HG02943 (cell line): ENCODE results near the gene ZDHHC9.

Source experiments
- ATAC-seq: cut with Tn5 transposase; IDR thresholded peaks from one replicate; pipeline ENCODE4 v1.9.1; 2021; ENCODE audit warnings: mild to moderate bottlenecking, low read depth, moderate library complexity; ENCODE audit not compliant: unreplicated experiment

ZDHHC9 gene

DNA sequence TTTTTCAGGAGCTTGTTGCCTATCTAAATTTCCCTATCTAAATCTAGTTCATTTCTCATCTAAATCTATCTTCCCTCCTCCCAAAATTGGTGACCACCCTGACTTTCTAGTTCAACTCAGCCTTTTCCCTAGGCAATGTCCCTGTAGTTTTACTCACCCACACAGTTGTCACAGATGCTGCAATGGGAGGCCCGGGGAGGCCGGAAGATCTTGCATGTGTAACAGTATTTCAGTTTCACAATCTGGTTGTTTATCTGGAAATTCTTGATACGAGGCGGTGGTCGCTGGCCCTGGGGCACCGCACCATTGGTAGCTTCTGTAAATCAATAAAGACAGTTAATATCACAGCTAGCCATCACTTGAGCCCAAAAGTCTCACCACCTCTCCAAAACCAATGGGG is 20.2 kb downstream of the ZDHHC9 start:
- no peak for ATAC-seq

DNA sequence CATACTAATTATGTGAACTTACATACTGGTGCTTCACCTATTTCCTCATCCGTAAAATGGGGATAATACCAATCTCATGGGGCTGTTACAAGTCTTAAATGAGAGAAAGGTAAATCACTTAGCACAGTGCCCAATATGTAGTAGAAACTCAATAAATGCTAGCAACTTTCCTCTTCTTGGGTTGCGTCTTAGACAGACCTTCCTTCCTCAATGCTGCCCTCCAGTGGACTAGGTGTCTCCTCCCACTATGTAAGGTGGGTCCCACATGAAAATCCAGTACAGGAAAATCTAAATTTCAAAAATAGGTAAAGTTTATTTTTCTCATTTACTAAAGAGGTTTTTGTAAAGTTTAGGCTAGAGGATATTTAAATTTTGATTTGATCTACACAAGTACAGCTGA is 20.6 kb downstream of the ZDHHC9 start:
- ATAC-seq: peak; percentile 80

DNA sequence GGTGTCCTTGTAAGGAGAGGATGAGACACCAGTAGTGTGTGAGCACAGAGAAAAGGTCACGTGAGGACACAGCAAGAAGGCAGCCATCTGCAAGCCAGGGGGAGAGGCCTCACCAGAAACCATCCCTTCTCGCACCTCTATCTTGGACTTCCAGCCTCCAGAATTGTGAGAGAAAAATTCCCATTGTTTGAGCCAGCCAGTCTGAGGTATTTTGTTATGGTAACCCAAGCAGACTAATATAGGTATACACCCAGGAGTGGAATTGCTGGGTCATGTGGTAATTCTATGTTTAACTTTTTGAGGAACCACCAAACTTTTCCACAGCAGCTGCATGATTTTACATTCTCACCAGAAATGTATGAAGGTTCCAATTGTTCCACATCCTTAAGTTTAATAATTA is 25.6 kb downstream of the ZDHHC9 start:
- no peak for ATAC-seq

DNA sequence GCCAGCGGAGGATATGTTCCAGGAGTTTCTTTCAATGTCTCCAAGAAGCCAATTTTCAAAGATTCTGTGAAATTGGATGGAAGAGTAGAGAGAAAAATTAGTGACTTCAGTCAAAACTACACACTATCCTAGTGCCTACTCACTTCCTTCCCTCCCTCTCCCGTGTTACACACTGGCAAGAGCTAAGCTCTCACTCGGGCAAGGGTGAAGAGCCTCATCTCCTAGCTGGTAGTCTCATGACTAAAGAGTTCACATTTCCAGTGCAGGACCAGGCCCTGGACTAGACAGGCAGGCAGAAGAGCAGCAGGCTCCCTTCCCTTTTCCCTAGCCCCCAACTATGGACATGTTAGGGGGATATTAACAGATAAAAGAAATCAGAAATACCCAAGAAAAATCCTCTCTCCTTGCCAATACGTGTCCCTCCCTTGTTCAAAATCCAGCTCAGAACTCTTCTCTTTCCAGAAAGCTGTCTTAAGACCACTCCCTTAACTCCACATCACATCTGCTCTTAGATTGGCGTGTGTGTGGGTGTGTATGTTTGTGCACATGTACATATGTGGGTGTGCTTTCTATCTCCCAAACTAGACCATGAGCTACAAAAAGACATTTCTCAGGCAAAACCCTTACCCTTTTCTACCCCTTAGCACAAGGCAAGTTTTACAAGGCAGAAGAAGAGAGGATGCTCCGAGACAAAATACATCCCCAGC is 29.9 kb downstream of the ZDHHC9 start:
- ATAC-seq: no peak

DNA sequence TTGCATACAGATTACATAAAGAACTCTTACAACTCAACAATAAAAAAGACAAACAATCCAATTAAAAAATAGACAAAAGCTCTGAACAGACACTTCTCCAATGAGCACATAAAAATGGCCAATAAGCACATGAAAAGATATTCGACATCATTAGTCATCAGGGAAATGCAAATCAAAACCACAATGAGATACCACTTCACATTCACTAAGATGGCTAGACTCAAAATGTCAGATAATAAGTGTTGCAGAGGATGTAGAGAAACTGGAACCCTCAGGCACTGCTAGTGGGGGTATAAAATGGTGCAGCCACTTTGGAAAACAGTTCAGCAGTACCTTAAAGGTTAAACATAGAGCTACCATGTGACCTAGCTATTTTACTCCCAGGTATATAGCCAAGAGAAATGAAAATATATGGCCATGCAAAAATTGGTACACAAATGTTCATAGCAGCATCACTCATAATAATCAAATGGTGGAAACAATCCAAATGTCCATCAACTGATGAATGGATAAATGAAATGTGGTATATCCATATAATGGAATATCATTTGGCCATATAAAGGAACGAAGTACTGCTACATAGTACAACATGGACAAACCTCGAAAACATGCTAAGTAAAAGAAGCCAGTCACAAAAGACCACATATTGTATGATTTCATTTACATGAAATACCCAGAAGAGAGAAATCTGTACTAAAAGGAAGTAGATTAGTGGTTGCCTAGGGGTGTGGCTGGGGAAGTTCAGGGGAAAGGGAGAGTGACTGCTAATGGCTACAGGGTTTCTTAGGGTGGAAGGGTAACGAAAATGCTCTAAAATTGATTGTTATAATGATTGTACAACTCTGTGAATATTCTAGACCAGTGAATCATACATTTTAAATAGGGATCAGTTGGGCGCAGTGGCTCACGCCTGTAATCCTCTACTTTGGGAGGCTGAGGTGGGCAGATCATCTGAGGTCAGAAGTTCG is 34.6 kb downstream of the ZDHHC9 start:
- ATAC-seq: no peak

DNA sequence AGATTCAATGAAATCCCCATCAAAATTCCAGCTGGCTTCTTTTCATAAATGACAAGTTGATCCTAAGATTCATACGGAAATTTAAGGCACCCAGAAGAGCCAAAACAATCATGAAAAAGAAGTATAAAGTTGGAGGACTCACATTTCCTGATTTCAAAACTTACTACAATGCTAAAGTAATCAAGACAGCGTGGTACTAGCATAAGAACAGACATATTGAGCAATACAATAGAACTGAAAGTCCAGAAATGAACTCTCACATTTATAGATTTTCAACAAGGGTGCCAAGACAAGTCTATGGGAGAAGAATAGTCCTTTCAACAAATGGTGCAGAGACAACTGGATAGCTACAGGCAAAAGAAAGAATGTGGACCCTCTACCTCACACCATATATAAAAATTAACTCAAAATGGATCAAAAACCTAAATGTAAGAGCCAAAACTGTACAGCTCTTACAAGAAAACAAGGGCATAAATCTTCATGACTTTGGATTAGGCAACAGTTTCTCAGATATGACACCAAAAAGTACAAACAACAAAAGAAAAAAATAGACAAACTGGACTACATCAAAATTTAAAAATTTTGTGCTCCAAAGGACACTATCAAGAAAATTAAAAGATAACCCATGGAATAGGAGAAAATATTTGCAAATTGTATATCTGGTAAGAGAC is 35.4 kb downstream of the ZDHHC9 start:
- ATAC-seq: no peak

DNA sequence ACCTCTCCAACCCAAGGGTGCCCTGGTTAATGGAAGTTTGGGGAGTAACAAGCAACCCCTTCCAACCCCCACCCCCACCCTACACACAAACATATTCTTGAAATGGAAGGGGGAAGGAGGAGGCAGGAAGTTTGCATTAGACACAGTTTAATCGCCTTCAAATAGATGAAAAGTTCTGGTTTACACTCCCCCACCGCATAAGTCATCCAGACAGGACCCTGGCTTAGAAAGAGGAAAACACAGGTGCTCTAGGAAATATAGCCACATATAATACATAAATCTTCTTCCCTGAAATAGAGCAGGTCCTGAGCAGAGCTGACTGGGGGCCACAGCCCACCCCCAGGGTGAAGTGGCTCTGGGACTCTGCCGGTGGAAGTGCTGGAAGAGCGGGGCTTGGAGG is 38.9 kb downstream of the ZDHHC9 start:
- no peak for ATAC-seq

DNA sequence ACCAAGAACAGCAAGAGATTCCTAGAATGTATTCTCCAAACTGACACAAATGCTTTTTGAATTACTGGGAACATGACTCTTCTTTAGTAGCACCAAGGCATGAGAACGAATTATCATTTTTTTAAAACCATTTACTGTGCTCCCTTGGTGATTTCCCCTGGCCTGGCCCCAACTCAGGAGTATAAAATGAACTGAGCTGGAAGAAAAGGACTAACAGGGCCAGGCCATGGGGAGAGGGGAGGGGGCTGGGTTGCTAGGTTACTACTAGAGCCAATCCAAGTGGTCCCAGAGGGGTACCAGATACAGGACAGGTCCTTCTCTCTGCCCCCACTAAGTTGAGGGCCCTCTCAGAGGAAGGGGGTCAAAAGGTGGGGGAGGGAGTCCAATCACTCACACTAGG is 40.8 kb downstream of the ZDHHC9 start:
- ATAC-seq: no peak

DNA sequence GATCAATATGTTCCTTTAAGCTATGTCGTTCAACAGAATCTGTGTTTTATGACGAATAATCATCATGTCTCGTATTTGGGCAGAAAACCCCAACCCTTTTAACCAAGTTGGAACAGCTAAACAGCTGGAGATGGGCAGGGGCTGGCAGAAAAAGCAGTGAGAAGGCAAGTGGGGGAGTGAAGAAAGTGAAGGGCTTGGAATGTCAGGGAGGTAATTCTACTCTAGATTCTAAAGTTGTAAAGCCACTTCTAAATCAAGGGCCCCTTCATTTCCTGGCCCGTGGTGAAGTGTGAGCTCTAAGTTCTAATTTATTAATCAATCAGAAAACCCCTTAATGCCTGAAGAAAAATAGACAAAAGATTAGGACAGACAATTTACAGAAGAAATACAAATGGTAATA is 43.5 kb downstream of the ZDHHC9 start:
- no peak for ATAC-seq

DNA sequence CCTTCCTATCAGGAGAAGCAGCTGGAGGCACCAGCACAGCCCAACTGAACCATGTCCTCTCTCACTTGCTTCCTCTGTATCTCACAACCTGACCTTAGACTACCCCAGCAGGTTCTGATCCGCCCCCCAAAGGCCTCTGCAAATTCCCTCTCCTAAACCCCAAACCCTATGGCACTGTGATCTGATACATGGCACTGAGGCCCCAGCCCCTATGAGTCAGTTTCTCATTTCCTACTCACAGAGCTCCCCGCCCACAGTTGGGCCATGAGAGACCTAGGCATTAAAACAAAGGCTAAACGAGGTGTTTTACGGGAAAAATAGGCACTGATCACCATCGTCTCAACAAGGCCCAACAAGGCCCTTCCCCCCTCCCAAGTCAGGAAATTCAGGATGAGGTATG is 44.8 kb downstream of the ZDHHC9 start:
- ATAC-seq: no peak

DNA sequence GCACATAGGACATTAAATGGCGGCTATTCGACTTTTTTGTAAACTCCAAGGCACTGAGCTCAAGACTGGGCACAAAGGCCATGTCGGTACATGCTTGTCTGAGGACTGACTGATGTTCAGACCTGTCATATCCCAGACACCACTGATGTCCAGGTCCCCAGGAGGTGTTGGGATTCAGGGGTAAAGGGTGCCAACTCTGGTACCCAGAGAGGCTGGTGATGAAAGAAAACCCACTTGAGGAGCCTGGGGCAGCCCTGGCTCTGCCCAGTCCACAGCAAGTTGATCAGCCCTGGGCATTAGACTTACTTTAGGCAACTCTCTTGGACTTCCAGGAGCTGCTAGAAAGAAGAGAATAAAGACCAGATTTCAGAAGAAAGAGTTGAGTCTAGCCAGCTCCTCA is 45.2 kb downstream of the ZDHHC9 start:
- no peak for ATAC-seq

DNA sequence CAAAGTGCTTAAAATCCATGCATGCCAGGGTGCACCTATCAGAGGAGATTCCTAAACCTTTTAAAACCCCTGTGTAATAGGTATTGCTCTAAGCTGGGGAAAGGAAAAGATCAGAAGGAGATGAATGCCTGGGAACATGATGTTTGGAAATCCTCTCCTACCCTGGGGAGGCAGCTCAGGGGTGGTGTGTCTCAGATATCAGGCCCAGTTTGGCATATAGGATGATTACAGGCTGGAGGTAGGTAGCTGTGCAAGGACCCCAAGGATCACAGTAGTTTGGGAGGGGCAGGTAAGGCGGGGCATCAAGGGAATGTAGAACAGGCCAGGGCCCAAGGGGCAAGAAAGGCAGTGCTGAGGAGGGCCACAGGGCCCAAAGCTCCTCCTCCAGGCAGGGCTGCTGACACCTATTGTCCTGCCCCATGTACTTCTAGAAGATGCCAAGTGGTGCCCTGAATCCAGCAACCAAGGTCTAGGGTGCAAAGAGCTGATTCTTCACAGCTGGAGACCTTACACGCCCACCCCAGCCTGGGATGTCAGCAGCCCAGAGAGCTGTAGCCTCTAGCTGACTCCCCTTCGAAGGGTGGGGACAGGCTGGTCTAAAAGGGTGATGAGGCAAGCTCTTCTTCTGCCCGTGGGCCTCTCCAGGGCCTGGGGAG is 46.3 kb downstream of the ZDHHC9 start:
- ATAC-seq: no peak

DNA sequence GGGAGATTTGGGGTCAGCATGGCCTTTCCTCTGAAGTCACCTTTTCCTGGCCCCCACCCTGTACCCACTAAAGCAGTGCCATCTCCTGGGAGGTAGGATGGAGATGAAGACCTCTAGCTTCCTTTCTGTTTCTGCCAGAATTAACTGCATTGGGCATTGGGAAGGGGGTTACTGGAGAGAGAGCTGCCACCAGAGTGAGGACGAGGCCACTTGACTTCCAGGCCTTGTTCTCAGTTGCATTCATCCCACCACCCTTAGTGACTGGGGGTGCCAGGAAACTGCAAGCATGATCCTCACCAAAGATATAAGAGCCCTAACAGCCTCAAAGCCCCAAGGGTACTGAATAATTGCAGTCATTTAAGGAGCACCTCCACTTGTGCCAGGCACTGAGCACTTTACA is 48.1 kb downstream of the ZDHHC9 start:
- no peak for ATAC-seq

DNA sequence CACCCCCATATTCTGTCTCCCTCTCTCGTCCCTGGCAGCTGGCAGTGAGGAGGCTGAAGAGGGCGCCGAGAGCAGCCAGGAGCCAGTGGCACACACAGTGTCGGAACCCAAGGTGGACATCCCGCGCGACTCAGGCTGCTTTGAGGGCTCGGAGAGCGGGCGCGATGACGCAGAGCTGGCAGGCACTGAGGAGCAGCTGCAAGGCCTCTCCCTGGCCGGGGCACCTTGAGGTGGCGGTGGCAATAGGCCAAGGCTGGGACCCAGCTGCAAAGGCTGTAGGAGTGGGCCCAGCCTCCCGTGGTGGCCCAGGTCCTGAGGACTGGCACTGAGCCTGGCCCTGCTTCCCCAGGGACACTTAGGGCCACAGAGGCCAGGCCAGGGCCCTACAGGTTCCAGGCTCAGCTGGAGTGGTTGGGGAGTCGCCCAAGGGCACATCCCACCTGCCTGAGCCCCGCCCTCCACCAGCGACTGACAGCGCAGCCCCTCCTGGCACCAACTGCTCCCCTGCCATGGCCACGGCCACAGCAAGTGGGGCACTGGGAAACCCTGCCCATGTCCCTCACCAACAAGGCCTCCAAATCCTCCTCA is 50.0 kb downstream of the ZDHHC9 start:
- ATAC-seq: no peak

DNA sequence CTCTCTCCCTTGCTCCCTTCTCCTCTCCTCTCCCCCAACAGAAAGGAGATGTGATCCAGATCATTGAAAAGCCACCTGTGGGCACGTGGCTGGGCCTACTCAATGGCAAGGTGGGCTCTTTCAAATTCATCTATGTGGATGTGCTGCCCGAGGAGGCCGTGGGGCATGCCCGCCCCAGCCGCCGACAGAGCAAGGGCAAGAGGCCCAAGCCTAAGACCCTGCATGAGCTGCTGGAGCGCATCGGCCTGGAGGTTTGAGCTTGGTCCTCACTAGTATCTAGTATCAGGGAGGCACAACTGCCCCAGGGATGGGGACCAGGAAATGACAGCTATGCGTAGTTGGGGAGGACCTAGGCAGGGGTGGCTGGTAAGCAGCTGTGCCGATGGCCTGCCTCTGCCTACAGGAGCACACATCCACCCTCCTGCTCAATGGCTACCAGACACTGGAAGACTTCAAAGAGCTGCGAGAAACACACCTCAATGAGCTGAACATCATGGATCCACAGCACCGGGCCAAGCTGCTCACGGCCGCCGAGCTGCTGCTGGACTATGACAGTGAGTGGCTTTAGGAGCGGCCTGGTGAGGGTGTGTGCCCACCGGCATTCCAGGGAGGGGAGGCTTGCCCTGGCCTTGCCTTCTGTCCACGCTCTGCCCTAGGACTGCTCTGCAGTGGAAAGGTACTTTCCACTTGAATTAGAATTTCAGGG is 50.9 kb downstream of the ZDHHC9 start:
- ATAC-seq: no peak

DNA sequence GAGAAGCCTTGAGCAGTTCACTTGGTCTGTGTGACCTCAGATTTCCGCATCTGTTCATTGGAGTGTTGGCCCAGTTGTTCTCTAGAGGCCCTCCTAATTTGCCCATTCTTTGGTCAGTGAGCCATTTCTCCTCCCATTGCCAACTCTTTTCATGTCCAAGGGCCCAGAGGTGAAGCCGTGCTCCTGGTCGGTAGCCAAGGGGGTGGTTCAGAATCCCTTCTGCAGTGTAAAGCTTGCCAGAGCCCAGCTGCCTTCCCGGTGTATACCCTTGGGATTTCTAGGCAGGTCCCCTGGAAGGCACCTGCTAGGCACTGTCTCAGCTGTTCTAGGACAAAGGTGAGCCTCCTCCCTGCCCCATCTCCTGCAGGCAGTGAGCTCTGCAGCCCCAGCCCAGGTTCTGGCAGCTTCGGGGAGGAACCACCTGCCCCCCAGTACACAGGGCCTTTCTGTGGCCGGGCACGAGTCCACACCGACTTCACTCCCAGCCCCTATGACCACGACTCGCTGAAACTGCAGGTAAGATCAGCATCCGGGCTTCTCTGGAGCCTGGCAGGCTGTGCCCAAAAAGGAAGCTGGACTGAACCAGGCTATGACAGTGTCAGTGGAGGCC is 51.6 kb downstream of the ZDHHC9 start:
- ATAC-seq: no peak

DNA sequence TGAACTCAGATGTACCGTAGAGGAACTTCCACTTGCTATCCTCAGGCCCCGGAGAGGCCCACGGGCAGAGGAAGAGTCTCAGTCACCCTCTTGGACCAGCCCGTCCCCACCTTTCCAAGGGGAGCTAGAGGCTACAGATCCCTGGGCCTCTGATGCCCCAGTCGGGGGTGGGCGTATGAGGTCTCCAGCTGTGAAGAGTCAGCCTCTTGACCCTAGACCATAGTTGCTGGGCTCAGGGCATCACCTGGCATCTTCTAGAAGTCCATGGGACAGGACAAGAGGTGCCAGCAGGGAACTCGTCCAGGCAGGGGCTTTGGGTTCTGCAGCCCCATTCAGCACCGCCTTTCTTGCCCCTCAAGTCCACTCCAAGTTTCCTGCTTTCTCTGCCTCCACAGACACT is 52.4 kb downstream of the ZDHHC9 start:
- no peak for ATAC-seq

DNA sequence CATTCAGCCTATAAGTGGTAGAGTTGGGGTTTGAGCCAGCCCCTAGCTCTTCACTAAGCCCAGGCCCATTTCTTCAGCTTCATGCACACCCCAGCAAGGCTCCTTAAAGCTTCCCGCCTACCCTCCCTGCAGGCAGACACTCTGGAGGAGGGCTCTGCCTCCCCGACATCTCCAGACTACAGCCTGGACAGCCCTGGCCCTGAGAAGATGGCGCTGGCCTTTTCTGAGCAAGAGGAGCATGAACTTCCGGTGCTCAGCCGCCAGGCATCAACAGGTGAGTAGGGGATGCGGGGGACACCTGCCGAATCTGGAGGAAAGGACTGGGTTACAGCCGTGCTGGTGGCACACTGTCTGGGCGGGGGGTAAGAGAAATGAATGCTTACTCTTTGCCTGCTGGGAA is 52.9 kb downstream of the ZDHHC9 start:
- no peak for ATAC-seq

DNA sequence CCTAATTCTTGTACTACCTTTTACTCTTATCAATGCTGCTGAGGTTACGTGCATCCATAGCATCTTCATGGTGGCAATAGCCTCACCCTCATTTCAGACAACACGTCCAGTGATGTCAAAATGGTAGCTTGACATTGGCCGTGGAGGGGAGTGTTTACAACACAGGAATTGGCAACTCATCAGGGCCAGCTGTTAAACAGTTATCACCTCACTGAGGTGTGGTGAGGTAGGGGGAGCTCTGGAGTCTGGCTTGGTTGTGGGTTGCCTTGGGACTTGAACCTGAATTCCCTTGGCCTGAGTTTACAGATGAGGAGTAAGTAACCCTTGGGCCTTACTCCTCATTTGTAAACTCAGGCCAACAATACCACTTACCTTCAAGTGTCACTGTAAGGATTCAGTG is 53.5 kb downstream of the ZDHHC9 start:
- no peak for ATAC-seq
